Uterus (tissue), 4 donors: ENCODE data around the gene HECTD3. TPM values are rescaled to one million over a fixed set of nuclear protein-coding genes. Genes with fewer than 3 reads are reported as not detected.

ENCODE experiments used
- DNase-seq, 2 donors: peaks; one replicate each; pipeline ENCODE4 v3.0.0-alpha.2; 2019 to 2020
- H3K27ac ChIP-seq, 2 donors: fragments of 200-600 bp; sonication (generic); 1 replicate in 1 of 2; 2 replicates in 1 of 2; pipeline ENCODE4 v1.5.1; 2016 to 2018
- H3K27me3 ChIP-seq, 2 donors: fragments of 200-600 bp; sonication (generic); one replicate each; pipeline ENCODE4 v1.5.1; 2018 to 2019; ENCODE audit warnings: control low read depth in 1 of 2
- H3K36me3 ChIP-seq, 2 donors: fragments of 200-600 bp; sonication (generic); one replicate each; pipeline ENCODE4 v1.5.1; 2019; ENCODE audit warnings: control low read depth in 1 of 2
- H3K4me1 ChIP-seq, 2 donors: fragments of 200-600 bp; sonication (generic); one replicate each; pipeline ENCODE4 v1.5.1; 2018 to 2019; ENCODE audit warnings: control low read depth in 1 of 2
- H3K4me3 ChIP-seq, 2 donors: fragments of 200-600 bp; sonication (generic); 1 replicate in 1 of 2; 2 replicates in 1 of 2; pipeline ENCODE4 v1.5.1; 2018 to 2019; ENCODE audit warnings: mild to moderate bottlenecking in 1 of 2
- H3K9me3 ChIP-seq, 2 donors: fragments of 200-600 bp; sonication (generic); one replicate each; pipeline ENCODE4 v1.5.1; 2019; ENCODE audit warnings: control low read depth in 1 of 2
- CTCF ChIP-seq, 4 experiments: fragments of 200-600 bp in 2 of 4; fragments of 450-650 bp in 2 of 4; sonication (generic) in 2 of 4; IDR thresholded peaks; one replicate each; pipeline ENCODE4 v1.5.1; 2016 to 2019; ENCODE audit warnings: antibody characterized with exemption in 4 of 4, mild to moderate bottlenecking in 2 of 4, moderate library complexity in 1 of 4
- POLR2A ChIP-seq, 2 donors: fragments of 450-650 bp; IDR thresholded peaks; one replicate each; pipeline ENCODE4 v1.6.1; 2016; ENCODE audit warnings: antibody characterized with exemption in 2 of 2, mild to moderate bottlenecking in 1 of 2, moderate library complexity in 1 of 2
- intact Hi-C: fragments of 100-400 bp; cut with DNase I; formaldehyde crosslinking; loops from one replicate; pipeline ENCODE4 v1.15.1; 2023; ENCODE audit warnings: low total_unique reads
- total RNA-seq, 4 donors: library from RNA; depleted of rRNA in 3 of 4; stranded (reverse); fragments of >200 nt in 3 of 4; gene quantifications; one replicate each; pipeline versions ENCODE4 v1.1.0 to v1.2.4, GENCODE V29; 2014 to 2023
- donor health status: DM: yes; HTN: yes; CAD: no.

Gene HECTD3
- total RNA-seq, 4 donors from 2014 or later, result 13.8 to 41.3 (median 15.7) TPM

- no peak for DNase-seq
- Histone ChIP-seq H3K27me3 (no peaks in the 10 kb centered on the region), H3K36me3 (no peaks in the 10 kb centered on the region), H3K4me3 (no peak overlapping the region), H3K4me1 (no peaks in the 10 kb centered on the region), H3K9me3 (no peaks in the 10 kb centered on the region), H3K27ac (no peak overlapping the region)
- TF ChIP-seq CTCF (IDR thresholded peaks at IDR 0.05), result no peak
- no peak for TF ChIP-seq POLR2A (IDR thresholded peaks at IDR 0.05)
- intact Hi-C loops, result no loop called here
These were observed 4.6 kb upstream of the HECTD3 start for GRCh38 chr1:45015683-45016082.

- TF ChIP-seq POLR2A (IDR thresholded peaks at IDR 0.05) (no peak), CTCF (IDR thresholded peaks at IDR 0.05) (peak; percentile 88 to 92 (median 92))
- H3K9me3 ChIP-seq, result no peaks in the 10 kb centered on the region
- intact Hi-C loops, result loop anchor here (5.0 kb wide), 2 partner anchors 227 to 288 kb away; partner anchors contain the start of gene BEST4
- peaks cover 0 to 9% of the 10 kb centered on the region in 2 donors for H3K4me1 ChIP-seq
- H3K36me3 ChIP-seq, result no peaks in the 10 kb centered on the region
- H3K4me3 ChIP-seq, result no peak overlapping the region
- no peaks in the 10 kb centered on the region for H3K27me3 ChIP-seq
- H3K27ac ChIP-seq, result peak overlapping the region; percentile 20 to 46
- DNase-seq, result peak; percentile 79 to 84
These were observed 3.4 kb upstream of the HECTD3 start for GRCh38 chr1:45014321-45015028.

GRCh38 chr1:45013551-45014209 lies 2.6 kb upstream of the HECTD3 start:
- no peak for TF ChIP-seq POLR2A (IDR thresholded peaks at IDR 0.05)
- no peak for TF ChIP-seq CTCF (IDR thresholded peaks at IDR 0.05)
- Histone ChIP-seq H3K27me3 (no peaks in the 10 kb centered on the region), H3K27ac (no peak overlapping the region), H3K4me1 (peaks cover 0 to 11% of the 10 kb centered on the region in 2 donors), H3K36me3 (no peaks in the 10 kb centered on the region), H3K9me3 (no peaks in the 10 kb centered on the region), H3K4me3 (no peak overlapping the region)
- DNase-seq, result no peak
- intact Hi-C loops, result loop anchor here (5.0 kb wide), 2 partner anchors 226 to 289 kb away; partner anchors contain the start of gene BEST4

GRCh38 chr1:45012639-45013278 lies 1.6 kb upstream of the HECTD3 start:
- no peaks in the 10 kb centered on the region for H3K27me3 ChIP-seq
- peak overlapping the region; percentile 76 to 83 for H3K27ac ChIP-seq
- H3K9me3 ChIP-seq, result no peaks in the 10 kb centered on the region
- intact Hi-C loops, result loop anchor here (5.0 kb wide), 2 partner anchors 225 to 290 kb away; partner anchors contain the start of gene BEST4
- H3K4me3 ChIP-seq, result peak overlapping the region; percentile 48 to 88
- peaks cover 0 to 11% of the 10 kb centered on the region in 2 donors for H3K4me1 ChIP-seq
- no peaks in the 10 kb centered on the region for H3K36me3 ChIP-seq
- TF ChIP-seq POLR2A (IDR thresholded peaks at IDR 0.05) (no peak), CTCF (IDR thresholded peaks at IDR 0.05) (no peak)
- peak; percentile 75 to 77 for DNase-seq
